Mucosa of descending colon (tissue), 3 donors: Measurements from ENCODE around the gene PPP2R2D. TPM values are rescaled to one million over a fixed set of nuclear protein-coding genes. Genes with fewer than 3 reads are reported as not detected.

Source experiments
- ATAC-seq: fragments of 200-7000 bp; cut with Tn5 transposase; one replicate; pipeline ENCODE4 v1.9.1; 2020; ENCODE audit warnings: mild to moderate bottlenecking, moderate library complexity
- DNase-seq, 3 donors: peaks; one replicate each; pipeline ENCODE4 v3.0.0-alpha.2; 2020
- H3K36me3 ChIP-seq: fragments of 200-600 bp; one replicate; pipeline ENCODE4 v1.8.0; 2021; ENCODE audit warnings: low read depth, mild to moderate bottlenecking
- H3K4me1 ChIP-seq: fragments of 200-600 bp; one replicate; pipeline ENCODE4 v1.8.0; 2021; ENCODE audit warnings: low read depth, mild to moderate bottlenecking
- H3K4me3 ChIP-seq: fragments of 200-600 bp; one replicate; pipeline ENCODE4 v1.8.0; 2021; ENCODE audit warnings: mild to moderate bottlenecking
- H3K9me3 ChIP-seq: fragments of 200-600 bp; one replicate; pipeline ENCODE4 v1.8.0; 2021; ENCODE audit warnings: mild to moderate bottlenecking
- intact Hi-C, 2 donors: fragments of 100-400 bp; cut with DNase I in 1 of 2; cut with micrococcal nuclease in 1 of 2; formaldehyde crosslinking; loops; one replicate each; pipeline versions ENCODE4 v1.11.0 to v1.11.1; 2022; cut with DNase I, micrococcal nuclease
- total RNA-seq, 3 donors: library from RNA; stranded (reverse); fragmentation: NEBNext Ultra II Directional in 2 of 3; extraction: Animal tissue kit (Norgen Biotek cat#: 25700) in 2 of 3; gene quantifications; one replicate each; pipeline versions ENCODE4 v1.2.1 to v1.2.4, GENCODE V29; 2021 to 2023
- TF ChIP-seq, protein P1 (sequence below): fragments of 200-600 bp; IDR thresholded peaks from one replicate; pipeline ENCODE4 v1.8.0; 2022; ENCODE audit warnings: antibody characterized with exemption, mild to moderate bottlenecking
- donor health status: DM: no; HTN: no; CAD: no; lungs with moderate emphysema.
- donor health status: DM: no; HTN: no; CAD: no.
- donor health status: DM: no; HTN: yes; CAD: no.

PPP2R2D gene
- total RNA-seq, 3 donors from 2014 or later, result 27.8 to 34.4 (median 33.9) TPM

DNA sequence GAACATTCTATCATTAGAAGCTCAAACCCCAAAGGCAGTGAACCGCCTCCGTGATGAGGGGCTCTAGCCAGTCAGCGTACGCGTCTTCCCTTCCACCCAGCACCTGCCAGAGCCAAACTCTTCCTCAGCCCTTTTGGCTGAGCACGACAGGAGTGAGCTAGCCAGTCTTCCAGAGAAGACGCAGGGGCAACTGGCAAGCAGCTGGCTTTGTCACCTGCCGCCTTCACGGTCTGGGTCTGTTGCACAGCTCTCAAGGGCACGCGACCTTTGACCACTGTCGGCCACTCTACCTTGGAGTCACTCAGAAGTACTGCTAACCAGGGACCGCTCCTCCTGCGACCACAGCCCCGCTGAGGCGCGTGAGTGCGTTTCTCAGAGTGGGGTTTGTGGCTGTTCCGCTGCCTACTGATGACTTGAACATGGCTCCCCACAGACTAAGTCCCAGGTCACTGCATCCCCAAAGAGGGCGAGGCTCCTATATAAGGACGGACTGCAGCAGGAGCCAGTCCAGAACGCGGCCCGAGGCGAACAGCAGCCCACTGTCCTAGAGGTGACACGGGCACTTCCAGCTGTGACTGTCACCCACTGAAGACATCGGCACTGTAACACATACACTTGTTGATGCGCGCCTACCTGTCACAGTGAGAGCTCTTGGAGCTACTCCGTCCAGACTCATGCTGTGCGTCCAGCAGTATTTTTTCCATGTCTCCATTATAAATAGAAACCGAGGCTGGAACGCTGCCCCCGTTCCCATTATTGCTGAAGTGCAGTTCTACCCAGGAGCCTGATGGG is 72.5 kb downstream of the PPP2R2D start:
- peaks cover 6% of the 10 kb centered on the region for H3K4me1 ChIP-seq
- H3K36me3 ChIP-seq, result no peaks in the 10 kb centered on the region
- ATAC-seq (no peak), DNase-seq (no peak)
- intact Hi-C loops, result no loop called here
- H3K9me3 ChIP-seq, result no peaks in the 10 kb centered on the region
- TF ChIP-seq, protein P1, sequence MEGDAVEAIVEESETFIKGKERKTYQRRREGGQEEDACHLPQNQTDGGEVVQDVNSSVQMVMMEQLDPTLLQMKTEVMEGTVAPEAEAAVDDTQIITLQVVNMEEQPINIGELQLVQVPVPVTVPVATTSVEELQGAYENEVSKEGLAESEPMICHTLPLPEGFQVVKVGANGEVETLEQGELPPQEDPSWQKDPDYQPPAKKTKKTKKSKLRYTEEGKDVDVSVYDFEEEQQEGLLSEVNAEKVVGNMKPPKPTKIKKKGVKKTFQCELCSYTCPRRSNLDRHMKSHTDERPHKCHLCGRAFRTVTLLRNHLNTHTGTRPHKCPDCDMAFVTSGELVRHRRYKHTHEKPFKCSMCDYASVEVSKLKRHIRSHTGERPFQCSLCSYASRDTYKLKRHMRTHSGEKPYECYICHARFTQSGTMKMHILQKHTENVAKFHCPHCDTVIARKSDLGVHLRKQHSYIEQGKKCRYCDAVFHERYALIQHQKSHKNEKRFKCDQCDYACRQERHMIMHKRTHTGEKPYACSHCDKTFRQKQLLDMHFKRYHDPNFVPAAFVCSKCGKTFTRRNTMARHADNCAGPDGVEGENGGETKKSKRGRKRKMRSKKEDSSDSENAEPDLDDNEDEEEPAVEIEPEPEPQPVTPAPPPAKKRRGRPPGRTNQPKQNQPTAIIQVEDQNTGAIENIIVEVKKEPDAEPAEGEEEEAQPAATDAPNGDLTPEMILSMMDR, result no peak
- H3K4me3 ChIP-seq, result no peak overlapping the region

DNA sequence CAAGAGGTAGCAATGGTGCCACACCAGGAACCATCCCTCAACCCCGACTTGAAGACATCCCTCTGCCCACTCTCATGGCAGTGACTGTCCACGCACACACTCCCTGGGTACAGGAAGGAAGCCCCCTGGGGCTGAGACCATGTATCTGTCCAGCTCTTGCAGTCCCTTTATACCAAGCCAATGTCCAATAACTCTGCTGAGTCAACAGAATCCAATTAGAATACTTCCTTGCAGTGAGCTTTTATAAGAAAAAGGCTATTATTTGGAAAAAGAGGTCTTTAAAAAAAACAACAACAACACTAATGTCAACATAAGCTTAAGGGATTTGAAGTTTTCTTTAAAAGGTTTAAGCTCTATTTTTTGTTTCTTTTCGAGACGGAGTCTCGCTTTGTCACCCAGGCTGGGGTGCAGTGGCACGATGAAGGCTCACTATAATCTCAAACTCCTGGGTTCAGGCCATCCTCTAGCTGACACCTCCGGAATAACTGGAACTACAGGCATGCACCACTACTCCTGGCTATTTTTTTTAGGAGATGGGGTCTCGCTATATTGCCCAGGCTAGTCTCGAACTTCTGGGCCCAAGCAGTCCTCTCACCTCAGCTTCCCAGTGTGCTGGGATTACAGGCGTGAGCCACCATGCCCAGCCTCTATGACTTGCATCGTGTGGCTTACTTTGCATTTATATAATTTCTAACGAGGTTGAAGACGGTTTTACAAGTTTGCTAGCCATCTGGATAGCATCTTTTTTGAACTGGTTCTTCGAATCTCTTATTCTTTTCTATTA is 73.4 kb downstream of the PPP2R2D start:
- no peak for DNase-seq
- intact Hi-C loops, result no loop called here
- no peaks in the 10 kb centered on the region for H3K36me3 ChIP-seq
- no peaks in the 10 kb centered on the region for H3K9me3 ChIP-seq
- no peak for ATAC-seq
- H3K4me3 ChIP-seq, result no peak overlapping the region
- H3K4me1 ChIP-seq, result peaks cover 6% of the 10 kb centered on the region
- TF ChIP-seq, protein P1, result no peak

DNA sequence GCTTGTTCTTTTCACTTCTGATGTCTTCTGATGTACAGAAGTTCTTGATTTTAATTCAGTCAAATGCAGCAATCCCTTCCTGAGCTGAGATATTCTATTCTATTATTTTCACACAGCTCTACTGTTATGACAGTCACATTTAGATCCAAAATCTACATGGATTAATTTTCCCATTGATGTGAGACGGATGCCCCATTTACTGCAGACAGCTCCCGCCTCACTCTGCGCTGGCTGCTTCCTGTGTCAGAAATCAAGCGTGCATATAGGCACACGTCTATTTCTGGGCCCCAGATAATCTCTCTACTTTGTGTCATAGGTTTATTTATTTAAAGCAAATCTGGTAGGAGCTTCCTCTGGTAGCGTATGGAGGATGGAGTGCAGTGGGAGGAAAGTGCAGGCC is 74.2 kb downstream of the PPP2R2D start:
- no peaks in the 10 kb centered on the region for H3K36me3 ChIP-seq
- DNase-seq (no peak), ATAC-seq (no peak)
- TF ChIP-seq, protein P1, result no peak
- H3K4me1 ChIP-seq, result peaks cover 6% of the 10 kb centered on the region
- H3K4me3 ChIP-seq, result no peak overlapping the region
- H3K9me3 ChIP-seq, result no peaks in the 10 kb centered on the region
- intact Hi-C loops, result no loop called here

DNA sequence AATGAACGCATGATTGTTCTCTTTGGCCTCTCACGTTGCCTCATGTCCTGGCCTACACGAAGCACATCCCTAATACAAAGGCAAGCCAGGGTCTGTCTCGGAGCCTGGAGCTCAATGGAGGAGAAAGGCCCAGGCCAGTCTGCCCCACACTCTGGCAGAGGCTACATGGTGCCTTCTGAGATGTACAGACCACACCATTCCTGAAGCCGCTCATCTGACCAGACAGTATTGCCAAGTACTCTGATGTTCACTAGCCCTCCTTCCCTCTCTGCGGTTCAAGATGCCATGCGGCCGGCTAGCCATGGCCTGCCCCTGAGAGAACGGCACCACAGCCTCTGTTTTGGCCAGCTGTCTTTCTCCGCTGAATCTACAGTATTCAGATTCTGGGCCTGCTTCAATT is 75.0 kb downstream of the PPP2R2D start:
- H3K4me3 ChIP-seq, result no peak overlapping the region
- DNase-seq (no peak), ATAC-seq (no peak)
- H3K36me3 ChIP-seq, result no peaks in the 10 kb centered on the region
- no peaks in the 10 kb centered on the region for H3K9me3 ChIP-seq
- TF ChIP-seq, protein P1, result no peak
- intact Hi-C loops, result no loop called here
- H3K4me1 ChIP-seq, result peaks cover 8% of the 10 kb centered on the region

DNA sequence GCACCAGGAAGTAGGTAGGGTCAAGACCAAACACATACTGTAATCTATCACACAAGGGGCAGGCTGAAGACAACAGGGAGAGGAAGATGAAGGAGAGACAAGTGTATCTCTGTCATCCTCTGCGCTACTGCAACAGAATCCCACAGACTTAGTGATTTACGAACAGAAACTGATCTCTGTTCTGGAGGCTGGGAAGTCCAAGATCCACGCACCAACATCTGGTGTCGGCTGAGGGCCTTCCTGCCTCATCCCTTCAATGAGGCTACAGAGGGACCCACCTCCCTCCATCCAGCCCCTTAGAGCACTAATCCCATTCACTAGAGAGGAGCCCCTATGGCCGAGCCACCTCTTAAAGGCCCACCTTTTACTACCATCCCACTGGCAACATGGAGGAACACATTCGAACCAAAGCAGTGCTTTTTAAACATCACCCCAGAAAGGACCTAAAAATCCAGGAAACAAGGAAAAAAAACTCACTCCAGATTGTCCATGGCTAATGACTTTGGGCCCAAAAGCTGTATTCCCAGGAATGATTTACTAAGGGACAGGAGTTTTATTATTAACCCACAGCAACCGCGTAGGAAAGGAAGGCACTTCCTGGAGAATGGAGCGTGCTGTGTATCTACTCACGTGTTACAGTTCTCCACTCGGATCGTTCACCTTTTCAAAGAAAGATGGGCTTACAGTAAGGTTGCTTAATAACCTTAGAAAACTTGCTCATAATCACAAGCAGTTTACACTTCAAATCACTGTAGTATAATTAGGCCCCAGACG is 76.7 kb downstream of the PPP2R2D start:
- H3K4me1 ChIP-seq, result peaks cover 10% of the 10 kb centered on the region
- intact Hi-C loops, result no loop called here
- no peak overlapping the region for H3K4me3 ChIP-seq
- TF ChIP-seq, protein P1, result no peak
- ATAC-seq (no peak), DNase-seq (no peak)
- no peaks in the 10 kb centered on the region for H3K36me3 ChIP-seq
- H3K9me3 ChIP-seq, result no peaks in the 10 kb centered on the region
